NCI-H1092 treated with DMSO at 0.1 percent for 48 hours (cell line): ENCODE measurements around the gene MAP3K3.
"Not testable (repeated sequence)": the region's sequence is repeated elsewhere in the genome, so short reads cannot be mapped to it uniquely, and the experiment has no call there.

Experiments
- DNase-seq: peaks from one replicate; lab custom pipeline; 2025; lab: John Stamatoyannopoulos, UW

MAP3K3 gene

GRCh38 chr17:63706336-63707082 is 84.3 kb downstream of the MAP3K3 start:
- DNase-seq, result no peak

GRCh38 chr17:63707151-63707550 is 84.9 kb downstream of the MAP3K3 start:
- no peak for DNase-seq

- DNase-seq, result no peak
Observed at GRCh38 chr17:63709110-63709509, 86.9 kb downstream of the MAP3K3 start.

GRCh38 chr17:63714550-63715277 is 92.5 kb downstream of the MAP3K3 start:
- DNase-seq, result no peak

- no peak for DNase-seq
Observed at GRCh38 chr17:63716426-63716825, 94.2 kb downstream of the MAP3K3 start.

- no peak for DNase-seq
Observed at GRCh38 chr17:63718988-63719387, 96.8 kb downstream of the MAP3K3 start.

GRCh38 chr17:63720194-63720593 is 98.0 kb downstream of the MAP3K3 start:
- DNase-seq, result not testable (repeated sequence)

GRCh38 chr17:63722403-63722802 is 100.2 kb downstream of the MAP3K3 start:
- no peak for DNase-seq

- no peak for DNase-seq
Observed at GRCh38 chr17:63735691-63736090, 113.5 kb downstream of the MAP3K3 start.

GRCh38 chr17:63740464-63741142 is 118.4 kb downstream of the MAP3K3 start:
- DNase-seq, result peak; percentile 20

GRCh38 chr17:63741143-63741407 is 118.9 kb downstream of the MAP3K3 start:
- DNase-seq, result no peak

GRCh38 chr17:63741408-63742173 is 119.4 kb downstream of the MAP3K3 start, which contains the start of gene STRADA:
Gene STRADA, minus strand, starts transcription at chr17:63741799. Its CDS starts 13,430 bp downstream, at chr17:63728369.
- DNase-seq, result peak; percentile 99
